ENCODE results near the gene OPRD1. TPM values are rescaled to one million over a fixed set of nuclear protein-coding genes. Genes with fewer than 3 reads are reported as not detected.
A peak's percentile ranks its signal among the peaks of the same experiment; 100 is the strongest.
"Not testable (repeated sequence)": the region's sequence is repeated elsewhere in the genome, so short reads cannot be mapped to it uniquely, and the experiment has no call there.

The OPRD1 gene
- total RNA-seq (2021) = 0.79 and 0.97 TPM in 2 replicates
- Bru-seq, nascent RNA = percentile 24 among the genes with signal in this experiment
- BruChase-seq, experiment 1, labeled RNA remaining after a 2-hour chase = percentile 30 among the genes with signal in this experiment
- BruChase-seq, experiment 2, labeled RNA remaining after a 6-hour chase = percentile 43 among the genes with signal in this experiment
- long read RNA-seq = 0 reads

DNA sequence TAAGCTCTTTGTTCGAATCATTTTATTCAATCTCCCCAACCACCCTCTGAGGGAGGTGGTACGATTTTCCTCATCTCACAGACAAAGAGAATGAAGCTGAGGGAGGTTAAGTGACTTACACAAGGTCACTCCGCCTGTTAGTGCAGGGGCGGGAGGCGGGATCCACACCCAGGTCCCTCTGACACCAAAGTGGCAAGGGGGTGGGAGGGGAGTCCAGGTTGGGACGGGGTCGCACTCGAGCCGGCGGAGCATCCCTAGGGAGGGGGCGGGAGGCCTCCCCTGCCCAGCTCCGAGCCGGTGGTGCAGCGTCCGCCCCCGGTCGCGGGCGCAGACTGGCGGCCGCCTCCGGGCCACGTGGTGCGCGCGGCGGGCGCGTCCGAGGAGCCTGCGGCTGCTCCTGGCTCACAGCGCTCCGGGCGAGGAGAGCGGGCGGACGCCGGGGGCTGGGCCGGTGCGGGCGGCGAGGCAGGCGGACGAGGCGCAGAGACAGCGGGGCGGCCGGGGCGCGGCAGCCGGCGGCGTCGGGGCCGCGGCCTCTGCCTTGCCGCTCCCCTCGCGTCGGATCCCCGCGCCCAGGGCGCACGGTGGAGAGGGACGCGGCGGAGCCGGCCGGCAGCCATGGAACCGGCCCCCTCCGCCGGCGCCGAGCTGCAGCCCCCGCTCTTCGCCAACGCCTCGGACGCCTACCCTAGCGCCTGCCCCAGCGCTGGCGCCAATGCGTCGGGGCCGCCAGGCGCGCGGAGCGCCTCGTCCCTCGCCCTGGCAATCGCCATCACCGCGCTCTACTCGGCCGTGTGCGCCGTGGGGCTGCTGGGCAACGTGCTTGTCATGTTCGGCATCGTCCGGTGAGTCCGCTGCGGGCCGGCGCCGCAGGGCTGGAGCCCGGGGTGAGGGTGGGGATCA, at the start of gene OPRD1:
Gene OPRD1 (plus strand): TSS at position 405 of the 903 bp plus-strand sequence. CDS start 214 bp downstream, at position 619.
- BruUV-seq (replicated peaks) = no TSS peak
- POLR2A ChIA-PET (ENCODE audit: low non-redundant PET) = interaction anchor here (0.6 kb wide), 1 partner anchor 169 kb away, joined by 4 read pairs; no protein-coding TSS in a partner anchor
- intact Hi-C loops (cut with micrococcal nuclease; ENCODE audit: unreplicated experiment) = no loop called here
- Histone ChIP-seq H3K4me1 (ENCODE audit: insufficient read depth, low read length, poor library complexity, severe bottlenecking) (no peaks in the 10 kb centered on the region), H3K4me3 (ENCODE audit: low read depth, low read length, poor library complexity, severe bottlenecking) (peak within 1 kb of the TSS; percentile 25), H3K27ac (ENCODE audit: low read depth, low read length, poor library complexity, severe bottlenecking) (no peak within 1 kb of the TSS), H3K36me3 (ENCODE audit: insufficient read depth, low read length, poor library complexity, severe bottlenecking) (no peaks in the 10 kb centered on the region), H3K27me3 (replicated peaks; ENCODE audit: insufficient read depth, low read depth, low read length, poor library complexity) (peaks cover 31% of the 10 kb centered on the region), H3K9me3 (ENCODE audit: low read depth, low read length, poor library complexity, severe bottlenecking) (no peaks in the 10 kb centered on the region)
- peak; percentile 66 for TF ChIP-seq EZH2 (IDR thresholded peaks at IDR 0.05; ENCODE audit: borderline replicate concordance, low read depth, low read length, poor library complexity, severe bottlenecking)
- TF ChIP-seq, protein P1, sequence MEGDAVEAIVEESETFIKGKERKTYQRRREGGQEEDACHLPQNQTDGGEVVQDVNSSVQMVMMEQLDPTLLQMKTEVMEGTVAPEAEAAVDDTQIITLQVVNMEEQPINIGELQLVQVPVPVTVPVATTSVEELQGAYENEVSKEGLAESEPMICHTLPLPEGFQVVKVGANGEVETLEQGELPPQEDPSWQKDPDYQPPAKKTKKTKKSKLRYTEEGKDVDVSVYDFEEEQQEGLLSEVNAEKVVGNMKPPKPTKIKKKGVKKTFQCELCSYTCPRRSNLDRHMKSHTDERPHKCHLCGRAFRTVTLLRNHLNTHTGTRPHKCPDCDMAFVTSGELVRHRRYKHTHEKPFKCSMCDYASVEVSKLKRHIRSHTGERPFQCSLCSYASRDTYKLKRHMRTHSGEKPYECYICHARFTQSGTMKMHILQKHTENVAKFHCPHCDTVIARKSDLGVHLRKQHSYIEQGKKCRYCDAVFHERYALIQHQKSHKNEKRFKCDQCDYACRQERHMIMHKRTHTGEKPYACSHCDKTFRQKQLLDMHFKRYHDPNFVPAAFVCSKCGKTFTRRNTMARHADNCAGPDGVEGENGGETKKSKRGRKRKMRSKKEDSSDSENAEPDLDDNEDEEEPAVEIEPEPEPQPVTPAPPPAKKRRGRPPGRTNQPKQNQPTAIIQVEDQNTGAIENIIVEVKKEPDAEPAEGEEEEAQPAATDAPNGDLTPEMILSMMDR (conservative IDR thresholded peaks at IDR 0.05; ENCODE audit: low read depth, low read length) = no peak
- peak; percentile 30 for DNase-seq (ENCODE audit: low spot score)
- CTCF ChIA-PET = no interaction called here

DNA sequence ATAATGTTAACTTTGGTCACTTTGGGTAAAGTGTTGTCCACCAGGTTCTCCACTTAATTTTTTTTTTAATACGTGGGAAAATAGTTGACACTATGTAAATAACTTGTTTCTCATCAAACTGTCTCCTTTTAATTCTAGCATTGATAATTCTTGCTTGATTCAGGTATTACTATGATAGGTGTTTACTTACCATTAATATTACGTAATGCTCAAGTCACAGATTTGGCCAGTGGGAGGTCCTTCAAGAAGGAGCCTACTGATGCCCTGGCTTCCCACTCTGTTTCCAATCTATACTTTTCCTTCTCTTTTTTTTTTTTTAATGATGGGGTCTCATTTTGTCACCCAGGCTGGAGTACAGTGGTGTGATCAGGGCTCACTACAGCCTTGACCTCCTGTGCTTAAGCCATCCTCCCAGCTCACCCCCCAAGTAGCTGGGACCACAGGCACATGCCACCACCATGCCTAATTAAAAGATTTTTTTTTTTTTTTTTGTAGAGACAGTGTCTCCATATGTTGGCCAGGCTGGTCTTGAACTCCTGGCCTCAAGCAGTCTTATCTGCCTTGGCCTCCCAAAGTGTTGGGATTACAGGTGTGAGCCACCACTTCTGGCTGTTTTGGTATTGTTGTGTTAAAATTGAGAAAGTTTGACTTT, 45.3 kb upstream of the OPRD1 start:
- no peak for DNase-seq (ENCODE audit: low spot score)
- CTCF ChIA-PET = interaction anchor here (0.6 kb wide), 1 partner anchor 229 kb away, joined by 4 read pairs; no protein-coding TSS in a partner anchor
- intact Hi-C loops (cut with micrococcal nuclease; ENCODE audit: unreplicated experiment) = no loop called here
- Histone ChIP-seq H3K9me3 (ENCODE audit: low read depth, low read length, poor library complexity, severe bottlenecking) (no peaks in the 10 kb centered on the region), H3K27ac (ENCODE audit: low read depth, low read length, poor library complexity, severe bottlenecking) (no peak overlapping the region), H3K27me3 (replicated peaks; ENCODE audit: insufficient read depth, low read depth, low read length, poor library complexity) (no peaks in the 10 kb centered on the region), H3K4me1 (ENCODE audit: insufficient read depth, low read length, poor library complexity, severe bottlenecking) (no peaks in the 10 kb centered on the region), H3K4me3 (ENCODE audit: low read depth, low read length, poor library complexity, severe bottlenecking) (no peak overlapping the region), H3K36me3 (ENCODE audit: insufficient read depth, low read length, poor library complexity, severe bottlenecking) (peaks cover 48% of the 10 kb centered on the region)
- TF ChIP-seq EZH2 (IDR thresholded peaks at IDR 0.05; ENCODE audit: borderline replicate concordance, low read depth, low read length, poor library complexity, severe bottlenecking) = no peak
- TF ChIP-seq, protein P1 (conservative IDR thresholded peaks at IDR 0.05; ENCODE audit: low read depth, low read length) = no peak
- BruUV-seq (replicated peaks) = no TSS peak
- POLR2A ChIA-PET (ENCODE audit: low non-redundant PET) = no interaction called here

DNA sequence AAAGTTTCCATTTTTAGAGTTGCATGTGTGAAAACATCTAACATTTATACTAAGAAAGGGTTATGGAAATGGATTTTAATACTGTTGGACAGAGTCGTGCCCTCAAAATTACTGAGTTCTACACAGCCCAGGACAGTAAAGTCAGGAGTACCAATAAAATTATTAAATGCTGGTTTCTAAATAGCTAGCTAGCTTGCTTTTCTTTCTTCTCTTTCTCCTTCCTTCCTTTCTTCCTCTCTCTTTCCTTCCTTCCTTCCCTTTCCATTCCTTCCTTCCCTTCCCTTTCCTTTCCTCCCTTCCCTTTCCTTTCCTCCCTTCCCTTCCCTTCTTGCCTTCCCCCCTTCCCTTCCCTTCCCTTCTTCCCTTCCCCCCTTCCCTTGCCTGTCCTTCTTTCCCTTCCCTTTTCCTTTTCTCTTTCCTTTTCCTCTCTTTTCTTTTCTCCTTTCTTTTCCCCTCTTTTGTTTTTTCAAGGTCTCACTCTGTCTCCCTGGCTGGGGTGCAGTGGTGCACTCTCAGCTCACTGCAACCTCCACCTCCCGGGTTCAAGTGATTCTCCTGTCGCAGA, 41.3 kb upstream of the OPRD1 start:
- Histone ChIP-seq H3K4me1 (ENCODE audit: insufficient read depth, low read length, poor library complexity, severe bottlenecking) (no peaks in the 10 kb centered on the region), H3K27ac (ENCODE audit: low read depth, low read length, poor library complexity, severe bottlenecking) (no peak overlapping the region), H3K36me3 (ENCODE audit: insufficient read depth, low read length, poor library complexity, severe bottlenecking) (peaks cover 70% of the 10 kb centered on the region), H3K4me3 (ENCODE audit: low read depth, low read length, poor library complexity, severe bottlenecking) (no peak overlapping the region), H3K27me3 (replicated peaks; ENCODE audit: insufficient read depth, low read depth, low read length, poor library complexity) (no peaks in the 10 kb centered on the region), H3K9me3 (ENCODE audit: low read depth, low read length, poor library complexity, severe bottlenecking) (no peaks in the 10 kb centered on the region)
- intact Hi-C loops (cut with micrococcal nuclease; ENCODE audit: unreplicated experiment) = no loop called here
- POLR2A ChIA-PET (ENCODE audit: low non-redundant PET) = no interaction called here
- CTCF ChIA-PET = no interaction called here
- no TSS peak for BruUV-seq (replicated peaks)
- TF ChIP-seq, protein P1 (conservative IDR thresholded peaks at IDR 0.05; ENCODE audit: low read depth, low read length) = no peak
- TF ChIP-seq EZH2 (IDR thresholded peaks at IDR 0.05; ENCODE audit: borderline replicate concordance, low read depth, low read length, poor library complexity, severe bottlenecking) = no peak
- no peak for DNase-seq (ENCODE audit: low spot score)

DNA sequence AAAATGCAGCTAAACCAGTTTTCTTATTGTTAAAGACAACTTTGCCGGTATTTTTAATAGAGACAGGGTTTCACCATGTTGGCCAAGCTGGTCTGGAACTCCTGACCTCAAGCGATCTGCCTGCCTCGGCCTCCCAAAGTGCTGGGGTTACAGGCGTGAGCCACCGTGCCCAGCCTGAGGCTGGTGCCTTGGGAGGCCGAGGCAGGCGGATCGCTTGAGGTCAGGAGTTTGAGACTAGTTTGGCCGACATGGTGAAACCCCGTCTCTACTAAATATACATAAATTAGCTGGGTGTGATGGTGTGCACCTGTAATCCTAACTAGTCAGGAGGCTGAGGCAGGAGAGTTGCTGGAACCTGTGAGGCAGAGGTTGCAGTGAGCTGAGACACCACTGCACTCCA, 40.0 kb upstream of the OPRD1 start:
- H3K27ac ChIP-seq (ENCODE audit: low read depth, low read length, poor library complexity, severe bottlenecking); H3K4me1 ChIP-seq (ENCODE audit: insufficient read depth, low read length, poor library complexity, severe bottlenecking); CTCF ChIA-PET; H3K9me3 ChIP-seq (ENCODE audit: low read depth, low read length, poor library complexity, severe bottlenecking); BruUV-seq (replicated peaks); H3K4me3 ChIP-seq (ENCODE audit: low read depth, low read length, poor library complexity, severe bottlenecking); intact Hi-C loops (cut with micrococcal nuclease; ENCODE audit: unreplicated experiment); DNase-seq (ENCODE audit: low spot score); H3K27me3 ChIP-seq (replicated peaks; ENCODE audit: insufficient read depth, low read depth, low read length, poor library complexity): not testable (repeated sequence)
- POLR2A ChIA-PET (ENCODE audit: low non-redundant PET) = interaction anchor here (0.6 kb wide), 1 partner anchor 137 kb away, joined by 6 read pairs; no protein-coding TSS in a partner anchor
- H3K36me3 ChIP-seq (ENCODE audit: insufficient read depth, low read length, poor library complexity, severe bottlenecking) = peaks cover 64% of the 10 kb centered on the region

All from A673 (cell line).